GM18499 (cell line): Measurements from ENCODE around the gene ANKRD42.

Source experiments
- ATAC-seq: cut with Tn5 transposase; IDR thresholded peaks from one replicate; pipeline ENCODE4 v1.9.1; 2021; ENCODE audit warnings: moderate number of reproducible peaks; ENCODE audit not compliant: insufficient read depth, unreplicated experiment

ANKRD42 gene

DNA sequence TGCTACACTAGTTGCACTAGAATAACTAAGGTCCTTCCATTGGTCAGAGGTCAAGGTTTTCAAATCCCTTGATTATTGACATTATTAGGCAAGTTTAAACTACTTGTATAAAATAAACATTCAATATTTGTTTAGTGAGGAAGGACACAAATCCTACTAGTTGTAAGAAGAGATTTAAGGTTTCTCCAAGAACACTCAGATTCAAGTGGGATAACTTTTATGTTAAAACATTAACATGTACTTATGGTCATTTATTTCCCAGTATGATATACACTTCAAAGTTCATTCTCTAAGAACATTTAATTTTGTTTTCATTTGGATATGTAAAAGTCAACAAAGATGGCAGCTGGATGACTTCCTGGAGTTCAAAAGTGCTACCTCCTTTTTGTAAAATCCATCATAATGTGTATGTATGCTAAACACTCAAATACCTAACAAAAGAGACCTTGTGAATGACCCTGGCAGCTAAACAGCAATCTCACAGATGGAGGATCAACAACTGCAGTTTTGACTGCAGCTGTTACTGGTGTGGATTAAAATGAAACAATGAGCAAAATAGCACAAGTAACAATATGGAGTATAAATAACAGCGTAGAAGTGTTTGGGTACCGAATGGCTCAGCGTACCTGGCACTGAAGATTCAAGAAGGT is 91.1 kb downstream of the ANKRD42 start:
- ATAC-seq = no peak

DNA sequence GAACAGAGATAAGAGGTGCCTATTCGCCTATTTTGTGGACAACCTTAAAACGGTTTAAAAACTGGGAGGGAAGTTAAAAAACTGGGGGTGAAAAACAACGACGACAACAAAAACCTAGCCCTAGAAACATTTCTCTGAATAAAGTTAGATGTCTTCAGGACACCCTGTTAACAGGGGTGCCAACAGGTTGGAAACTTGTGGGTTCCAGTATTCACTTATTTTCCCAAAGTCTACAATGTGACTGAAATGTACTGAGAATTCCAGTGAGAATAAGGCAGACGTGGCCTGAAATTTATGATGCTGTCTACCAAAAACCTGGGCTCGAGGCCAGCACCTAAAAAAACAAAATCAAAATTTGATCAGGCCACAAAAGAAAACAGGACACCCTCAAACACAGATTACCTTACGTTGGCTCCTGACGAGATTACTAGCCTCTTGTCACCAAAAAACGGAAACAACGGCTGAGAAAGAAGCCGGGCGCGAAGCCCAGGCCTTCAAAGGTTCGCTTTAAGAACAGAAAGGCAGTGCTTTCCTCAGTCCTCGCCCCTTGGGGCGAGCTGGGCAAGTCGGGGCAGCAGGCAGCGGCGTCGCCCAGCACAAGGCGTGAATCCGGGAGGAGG is 91.7 kb downstream of the ANKRD42 start:
- no peak for ATAC-seq

DNA sequence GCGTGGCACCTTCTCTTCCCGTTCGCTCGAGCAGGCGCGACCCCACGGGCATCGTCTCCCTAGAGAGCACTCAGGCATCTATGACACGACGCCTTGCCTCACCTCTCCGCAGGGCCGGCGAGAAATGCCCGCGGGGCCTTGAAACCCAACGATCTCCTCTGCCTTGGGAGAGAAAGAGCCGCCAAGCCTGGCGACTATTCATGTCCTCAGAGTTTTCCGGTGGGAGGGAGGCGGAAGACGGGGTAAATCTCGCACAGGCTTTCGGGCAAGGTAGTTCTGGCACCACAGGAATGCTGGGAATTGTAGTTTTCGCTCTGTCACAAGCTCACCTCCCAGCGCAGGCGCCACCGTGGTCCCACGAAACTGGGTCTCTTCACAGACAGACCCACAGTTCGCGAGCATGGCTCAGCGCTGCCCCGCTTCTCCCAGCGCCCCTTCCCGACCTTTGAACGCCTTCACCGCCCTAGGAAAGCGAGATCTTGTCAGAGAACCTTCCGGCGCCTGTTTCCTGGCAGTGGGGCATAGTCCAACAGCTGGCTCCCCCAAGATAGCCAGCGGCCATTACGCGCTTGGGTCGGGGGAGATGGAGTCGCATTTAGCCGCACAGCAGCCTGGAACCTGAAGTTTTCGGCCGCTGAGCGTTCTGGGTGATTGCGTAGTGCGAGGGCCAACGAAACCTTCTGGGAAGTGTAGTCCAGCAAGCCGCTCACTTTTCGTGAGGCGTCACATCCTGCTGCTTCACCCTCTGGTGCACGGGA is 92.4 kb downstream of the ANKRD42 start, which contains the start of gene CCDC90B:
CCDC90B (minus strand) TSS at position 597 of the 758 bp plus-strand sequence; CDS start at position 202, 395 bp downstream.
- peak; percentile 83 for ATAC-seq

DNA sequence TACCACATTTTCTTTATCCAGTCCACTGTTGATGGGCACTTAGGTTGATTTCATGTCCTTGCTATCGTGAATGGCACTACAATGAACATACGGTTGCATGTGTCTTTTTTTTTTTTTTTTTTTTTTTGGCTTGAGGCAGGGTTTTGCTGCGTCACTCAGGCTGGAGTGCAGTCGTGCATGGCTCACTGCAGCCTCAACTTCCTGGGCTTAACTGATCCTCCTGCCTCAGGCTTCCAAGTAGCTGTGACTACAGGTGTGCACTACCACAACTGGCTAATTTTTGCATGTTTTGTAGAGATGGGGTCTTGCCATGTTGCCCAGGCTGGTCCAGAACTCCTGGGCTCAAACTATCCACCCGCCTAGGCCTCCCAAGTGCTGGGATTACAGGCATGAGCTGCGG is 94.1 kb downstream of the ANKRD42 start:
- ATAC-seq = no peak

DNA sequence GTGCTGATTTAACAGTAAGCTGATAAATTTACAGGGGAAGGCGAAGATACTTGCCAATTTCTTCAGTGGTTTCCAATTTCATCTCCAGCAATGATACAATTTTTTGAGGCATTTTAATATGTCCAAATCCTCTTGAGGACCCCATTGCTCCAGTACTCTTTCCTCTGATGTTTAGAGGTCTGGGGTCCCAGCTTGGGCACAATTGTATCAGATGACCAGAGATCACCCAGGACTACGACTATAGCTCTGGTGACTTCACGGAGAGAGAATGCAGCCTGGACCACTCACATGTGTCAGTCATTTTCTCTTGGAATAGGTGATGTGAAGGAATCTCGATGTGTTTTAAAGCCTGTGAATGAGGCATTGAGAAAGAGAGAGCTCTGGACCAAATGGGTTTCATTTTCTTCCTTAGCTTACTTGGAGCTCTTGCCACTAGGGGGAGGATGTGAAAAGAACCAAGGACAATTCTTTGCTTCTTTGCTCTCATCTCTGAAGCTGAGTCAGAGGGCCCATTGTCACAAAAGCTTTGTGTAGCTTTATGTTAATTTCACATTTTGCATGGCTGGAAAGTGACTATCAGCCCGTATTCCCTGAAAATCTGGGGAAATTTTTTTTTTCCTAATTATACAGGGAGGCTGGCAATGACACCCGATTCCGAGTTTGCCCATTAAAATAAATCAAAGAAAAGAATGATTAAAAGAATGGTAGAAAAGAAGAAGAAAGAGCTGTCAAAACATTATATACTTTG is 99.4 kb downstream of the ANKRD42 start:
- peak; percentile 65 for ATAC-seq

DNA sequence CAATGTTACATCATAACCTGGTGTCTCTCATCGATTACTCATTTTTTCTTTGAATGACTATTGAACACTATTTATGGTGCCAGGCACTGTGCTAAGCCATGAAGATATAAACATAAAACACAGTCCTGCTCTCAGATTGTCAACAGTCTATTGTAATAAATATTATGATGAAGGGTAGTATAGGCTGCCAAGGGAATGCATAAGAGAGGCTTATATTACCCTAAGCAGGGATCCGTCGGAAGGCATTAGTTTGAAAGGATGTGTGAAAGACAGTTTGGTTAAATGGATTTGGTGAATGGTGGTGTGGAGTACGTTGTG is 99.9 kb downstream of the ANKRD42 start:
- no peak for ATAC-seq

DNA sequence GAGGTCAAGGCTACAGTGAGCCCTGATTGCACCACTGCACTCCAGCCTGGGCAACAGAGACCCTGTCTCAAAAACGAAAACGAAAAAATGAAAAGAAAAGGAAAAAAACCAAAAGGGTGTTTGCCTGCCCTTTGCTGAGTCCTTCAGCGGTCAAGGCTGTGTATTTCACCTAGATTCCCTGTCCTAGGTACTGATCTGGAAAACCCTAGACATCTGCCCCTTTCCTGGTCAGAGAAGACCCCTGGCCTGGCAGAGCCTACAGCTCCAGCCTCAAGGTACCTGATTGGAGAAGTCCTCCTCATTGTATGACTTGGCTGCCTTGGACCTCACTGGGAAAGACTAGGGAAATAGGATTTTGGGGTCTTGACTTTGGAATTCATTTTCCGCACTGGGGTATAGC is 100.7 kb downstream of the ANKRD42 start:
- no peak for ATAC-seq
